NCI-H128 (cell line): ENCODE measurements around the gene CCDC187.

ENCODE experiments used
- DNase-seq: peaks from one replicate; lab custom pipeline; 2025; ENCODE audit not compliant: unreplicated experiment; lab: John Stamatoyannopoulos, UW

The CCDC187 gene

GRCh38 chr9:136211441-136212344, 92.2 kb downstream of the CCDC187 start:
- DNase-seq, result no peak

DNA sequence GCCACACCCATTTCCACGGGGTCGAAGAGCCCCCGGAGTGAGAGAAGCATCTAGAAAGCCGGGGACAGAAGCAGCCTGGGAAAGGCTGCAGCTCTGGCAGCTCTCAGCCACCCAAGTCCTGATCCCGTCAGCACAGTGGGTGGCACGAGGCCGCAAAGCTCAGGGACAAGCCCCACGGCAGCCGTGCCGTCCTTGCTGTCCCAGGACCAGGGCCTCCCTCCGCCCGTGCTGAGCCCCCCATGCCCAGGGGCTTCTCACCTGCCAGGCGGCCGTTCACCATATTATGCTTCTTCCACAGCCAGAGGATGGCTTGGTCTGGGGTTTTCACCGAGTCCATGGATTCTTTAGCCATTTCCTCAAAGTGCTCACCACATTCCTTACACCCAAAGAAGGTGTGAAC, 92.9 kb downstream of the CCDC187 start:
- no peak for DNase-seq

DNA sequence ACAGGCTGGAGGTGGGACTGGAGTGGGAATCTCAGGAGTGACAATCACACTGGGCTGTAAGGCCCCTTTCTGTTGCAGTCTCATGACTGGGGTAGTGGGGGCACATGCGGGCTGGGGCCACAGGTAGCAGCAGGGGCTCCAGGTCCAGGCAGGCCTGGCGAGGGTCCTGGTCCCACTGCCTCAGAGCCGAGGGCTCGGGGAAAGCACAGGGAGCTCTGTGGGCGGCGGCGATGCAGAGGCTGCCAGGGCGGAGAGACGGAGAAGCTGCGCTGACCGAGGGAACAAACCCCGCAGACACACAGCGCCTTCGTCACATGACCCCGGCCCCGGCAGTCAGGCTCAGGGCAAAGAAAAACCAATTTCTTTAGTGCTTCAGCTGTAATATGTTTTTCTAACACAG, 93.6 kb downstream of the CCDC187 start:
- no peak for DNase-seq

GRCh38 chr9:136209786-136210185, 94.1 kb downstream of the CCDC187 start:
- DNase-seq, result no peak

GRCh38 chr9:136209232-136209631, 94.7 kb downstream of the CCDC187 start:
- no peak for DNase-seq

- no peak for DNase-seq
Measured at GRCh38 chr9:136208675-136209074, 95.2 kb downstream of the CCDC187 start.

- DNase-seq, result no peak
Measured at GRCh38 chr9:136207616-136208015, 96.3 kb downstream of the CCDC187 start.

GRCh38 chr9:136206602-136207275, 97.2 kb downstream of the CCDC187 start:
- DNase-seq, result no peak

DNA sequence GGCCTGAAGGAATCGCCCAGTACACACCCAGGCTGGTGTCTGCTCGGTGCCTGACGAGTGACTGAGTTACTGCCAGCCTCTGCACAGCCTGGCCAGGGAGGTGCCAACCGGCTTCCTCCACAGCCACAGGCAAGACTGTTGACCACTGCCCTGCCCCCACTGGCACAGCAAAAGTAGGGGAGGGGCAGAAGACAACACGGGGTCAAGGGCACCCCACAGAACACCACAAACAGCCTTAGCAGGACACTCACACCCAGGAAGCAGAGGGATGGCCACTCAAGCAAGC, 98.2 kb downstream of the CCDC187 start:
- no peak for DNase-seq

DNA sequence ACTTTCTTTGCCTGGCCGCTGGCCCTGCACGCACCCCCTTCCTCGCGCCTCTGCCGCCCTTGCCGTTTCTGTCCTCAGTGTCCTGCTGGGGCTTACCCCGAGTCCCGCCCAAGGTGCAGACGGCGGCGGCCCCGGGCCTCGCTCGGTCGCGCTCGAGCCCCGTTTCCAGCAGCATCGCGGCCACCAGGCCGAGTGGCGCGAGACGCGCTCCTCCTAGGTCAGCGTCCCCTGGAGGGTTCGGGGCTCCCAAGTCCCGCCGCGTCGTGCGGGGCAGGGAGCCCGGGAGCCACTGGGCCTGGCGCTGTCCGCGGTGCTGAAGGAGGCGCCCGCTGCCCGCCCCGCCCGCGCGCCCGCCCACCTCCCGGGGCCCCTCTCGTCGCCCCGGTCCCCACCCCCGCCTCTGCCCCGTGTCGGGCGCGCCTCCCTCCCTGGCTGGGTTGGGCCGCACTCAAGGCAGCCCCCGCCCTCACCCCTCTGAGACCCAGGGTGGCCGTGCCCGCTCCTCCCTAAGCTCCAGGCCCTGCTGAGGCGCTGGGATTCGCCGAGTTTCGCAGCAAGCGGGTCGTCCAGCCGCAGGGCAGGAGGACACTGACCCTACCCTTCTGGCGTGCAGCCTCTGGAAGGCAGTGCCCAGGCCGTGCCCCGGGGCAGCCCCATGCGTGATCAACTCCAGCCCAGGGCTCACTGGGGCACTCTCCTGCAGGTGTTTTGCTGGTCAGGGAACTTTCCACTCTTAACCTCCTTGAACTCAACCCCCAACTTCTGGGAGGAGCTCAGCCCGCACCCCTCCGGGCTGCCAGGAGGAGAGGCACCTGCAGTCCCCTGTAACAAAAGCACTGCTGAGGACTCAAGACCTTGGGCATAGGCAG, 98.8 kb downstream of the CCDC187 start, which contains the start of gene LHX3:
Gene LHX3 (minus strand): TSS at position 291 of the 869 bp plus-strand sequence. CDS start 116 bp downstream, at position 175.
- no peak for DNase-seq

DNA sequence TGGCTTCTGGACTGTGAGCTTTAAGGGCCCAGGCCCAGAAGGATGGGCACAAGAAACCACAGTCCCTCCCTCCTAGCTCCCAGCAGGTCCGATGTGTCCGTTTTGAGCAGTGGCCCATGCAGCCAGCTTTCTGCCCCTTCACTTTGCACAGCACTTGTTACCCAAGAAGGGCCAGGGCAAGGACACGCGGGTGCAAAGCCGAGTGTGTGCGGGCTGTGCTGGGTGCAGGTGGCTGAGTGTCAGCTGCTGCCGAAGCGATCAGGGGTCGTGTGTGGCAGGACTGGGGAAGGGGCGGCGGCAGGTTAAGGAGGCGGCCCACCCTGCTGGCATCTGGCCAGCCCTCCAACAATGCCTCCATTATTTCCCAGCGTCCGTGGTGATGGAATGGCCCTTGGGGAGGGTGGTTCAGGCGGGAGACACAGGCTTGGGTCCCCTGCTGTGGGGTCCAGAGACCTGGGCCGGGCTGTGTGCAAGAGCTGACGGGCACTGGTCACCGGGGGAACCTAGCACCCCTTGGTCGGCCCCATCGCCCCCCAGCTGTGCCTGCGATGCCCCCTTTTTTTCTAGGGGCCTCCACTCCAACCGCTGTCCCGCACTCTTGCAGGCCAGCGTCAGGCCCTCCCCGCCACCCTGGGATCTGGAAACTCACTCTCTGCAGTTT, 99.6 kb downstream of the CCDC187 start:
- no peak for DNase-seq

DNA sequence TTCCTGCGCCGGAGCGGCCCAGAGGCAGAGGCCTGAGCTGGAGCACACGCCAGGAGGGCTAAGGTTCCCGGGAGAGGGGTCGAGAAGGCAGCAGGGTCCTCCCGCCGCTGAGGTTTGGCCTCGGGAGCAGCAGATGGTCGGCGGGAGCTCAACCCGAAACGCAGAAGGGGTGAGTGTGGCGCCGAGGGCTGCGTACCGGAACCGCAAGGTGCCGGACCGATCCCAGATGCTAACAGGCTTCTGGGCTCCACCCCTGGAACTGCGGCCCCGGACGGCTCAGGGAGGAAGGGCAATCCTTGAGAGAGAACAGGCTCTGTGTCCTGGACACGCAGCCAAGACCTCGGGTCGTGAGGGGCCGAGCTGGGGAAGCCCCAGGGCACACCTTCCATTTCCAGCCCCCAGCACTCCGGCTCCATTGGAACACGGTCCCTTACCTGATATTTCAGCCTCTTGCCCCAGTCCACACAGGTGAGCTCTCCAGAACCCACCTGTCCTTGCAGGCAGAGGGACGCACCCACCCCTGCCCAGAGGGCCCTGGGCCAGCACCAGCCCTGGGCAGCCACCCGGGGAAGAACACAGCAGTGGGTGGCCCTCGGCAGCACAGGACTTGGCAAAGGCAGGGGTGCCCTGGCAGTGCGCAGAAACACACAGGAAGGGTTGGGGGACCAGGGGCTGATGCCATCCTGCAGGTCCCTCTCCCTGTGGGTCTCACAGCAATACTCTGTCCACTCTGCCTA, 100.3 kb downstream of the CCDC187 start:
- DNase-seq, result no peak

DNA sequence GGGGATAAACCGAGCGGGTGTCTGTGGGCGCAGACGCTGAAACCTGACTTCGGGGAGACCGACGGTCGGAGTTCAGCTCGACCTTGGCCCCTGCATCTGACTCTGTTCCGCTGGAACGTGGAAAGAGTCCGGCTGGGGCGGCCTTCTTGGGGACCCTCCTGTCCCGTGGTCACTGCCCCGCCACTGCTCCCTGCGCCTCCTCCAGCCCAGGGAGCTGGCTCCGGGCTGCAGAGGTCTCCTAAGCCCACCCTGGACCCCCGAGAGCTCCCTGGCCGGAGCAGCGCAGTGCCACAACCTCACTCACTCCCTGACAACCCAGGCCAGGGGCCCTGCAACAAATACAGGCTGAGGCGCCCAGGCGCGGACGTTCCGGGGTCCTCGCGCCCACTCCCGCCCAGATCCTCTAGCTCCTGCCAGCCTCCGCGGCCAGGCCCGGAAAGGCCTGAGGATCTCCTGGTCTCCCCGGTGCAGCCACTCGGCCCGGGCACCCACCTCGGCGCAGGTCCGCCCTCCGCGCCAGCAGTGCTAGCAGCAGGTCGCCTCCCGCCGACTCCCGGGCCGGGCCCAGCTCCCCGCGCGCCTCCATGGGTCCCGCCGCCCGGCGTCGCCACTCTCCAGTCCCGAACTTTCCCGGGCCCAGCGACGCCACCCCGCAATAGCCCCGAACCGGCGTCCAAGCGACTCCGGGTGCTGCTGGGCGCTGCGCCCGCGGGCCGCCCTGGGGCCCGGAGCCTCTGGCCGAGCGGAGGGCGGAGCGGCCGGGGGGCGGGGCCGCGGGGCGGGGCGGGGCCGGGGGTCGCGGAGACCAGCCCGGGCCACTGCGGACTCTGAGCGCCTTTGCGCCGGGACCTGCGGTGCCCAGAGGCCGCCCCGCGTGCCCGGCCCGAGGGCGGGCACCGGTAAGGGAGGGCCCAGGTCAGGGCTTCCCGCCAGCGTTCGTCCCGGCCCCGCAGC, 101.2 kb downstream of the CCDC187 start:
- no peak for DNase-seq

GRCh38 chr9:136201609-136202453, 102.1 kb downstream of the CCDC187 start:
- DNase-seq, result no peak

- no peak for DNase-seq
Measured at GRCh38 chr9:136201174-136201573, 102.7 kb downstream of the CCDC187 start.

DNA sequence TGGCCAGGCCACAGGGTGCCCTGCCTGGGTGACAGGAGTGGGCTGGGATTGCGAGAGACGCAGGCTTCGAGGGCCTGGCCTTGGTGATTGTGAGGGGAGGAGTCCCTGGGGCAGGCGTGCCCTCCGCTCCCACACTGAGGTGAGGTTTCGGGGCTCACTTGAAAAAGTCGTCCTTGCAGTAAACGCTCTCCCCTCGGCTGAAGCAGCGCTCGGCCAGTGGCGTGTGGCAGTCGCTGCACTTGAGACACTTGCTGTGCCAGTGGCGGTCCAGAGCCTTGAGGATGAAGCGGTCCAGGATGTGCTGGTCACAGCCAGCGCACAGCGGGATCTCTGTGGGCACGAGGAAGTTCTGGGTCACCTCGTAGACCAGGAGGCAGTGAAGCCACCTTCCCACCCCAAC, 103.5 kb downstream of the CCDC187 start:
- DNase-seq, result no peak
